PC-3 (cell line): ENCODE data around the gene CEACAM3. TPM values are rescaled to one million over a fixed set of nuclear protein-coding genes. Genes with fewer than 3 reads are reported as not detected.
"Not testable (repeated sequence)": the region's sequence is repeated elsewhere in the genome, so short reads cannot be mapped to it uniquely, and the experiment has no call there.

Experiments used
- ATAC-seq: fragments of 200-7000 bp; cut with Tn5 transposase; 2 replicates; pipeline ENCODE4 v1.9.1; 2020; ENCODE audit warnings: mild to moderate bottlenecking, moderate library complexity
- BruUV-seq: library from RNA; stranded (reverse); fragments of 400-500 nt; replicated peaks from 2 replicates; lab custom pipeline; 2021; lab: Mats Ljungman, UMichigan
- CTCF ChIA-PET: fragments of 300-600 bp; sonication (Branson Sonifier 250); formaldehyde crosslinking; loops from one replicate; lab custom pipeline; 2022; ENCODE audit warnings: antibody characterized with exemption; lab: Charles Lee
- POLR2A ChIA-PET: fragments of 300-600 bp; sonication (Branson Sonifier 250); formaldehyde crosslinking; loops from one replicate; lab custom pipeline; 2022; ENCODE audit warnings: antibody characterized with exemption; ENCODE audit not compliant: unreplicated experiment; lab: Charles Lee
- DNase-seq: peaks from one replicate; pipeline ENCODE4 v3.0.0-alpha.2; 2015
- H2AFZ ChIP-seq: fragments of 300-600 bp; sonication (generic); 2 replicates; pipeline ENCODE4 v1.6.0; 2016; ENCODE audit warnings: antibody characterized with exemption, low read length
- H3F3A ChIP-seq: fragments of 300-600 bp; sonication (generic); one replicate; pipeline ENCODE4 v1.6.0; 2017; ENCODE audit warnings: antibody characterized with exemption, low read length, control low read depth, mild to moderate bottlenecking; ENCODE audit not compliant: unreplicated experiment
- H3K27ac ChIP-seq: fragments of 300-600 bp; sonication (generic); 2 replicates; pipeline ENCODE4 v1.5.1; 2016; ENCODE audit warnings: mild to moderate bottlenecking, low read length
- H3K27me3 ChIP-seq: fragments of 300-600 bp; sonication (generic); 2 replicates; pipeline ENCODE4 v1.6.1; 2016; ENCODE audit warnings: low read length, mixed read lengths
- H3K36me3 ChIP-seq: fragments of 300-600 bp; sonication (generic); 2 replicates; pipeline ENCODE4 v1.6.1; 2016; ENCODE audit warnings: low read depth, mixed run types, low read length, mixed read lengths
- H3K4me1 ChIP-seq: fragments of 300-600 bp; sonication (generic); 2 replicates; pipeline ENCODE4 v1.5.1; 2016; ENCODE audit warnings: low read length; ENCODE audit not compliant: insufficient read depth
- H3K4me2 ChIP-seq: fragments of 300-600 bp; sonication (generic); 2 replicates; pipeline ENCODE4 v1.6.0; 2016; ENCODE audit warnings: low read length
- H3K4me3 ChIP-seq: fragments of 300-600 bp; sonication (generic); 2 replicates; pipeline ENCODE4 v1.5.1; 2016; ENCODE audit warnings: mild to moderate bottlenecking, low read length, mixed read lengths
- H3K79me2 ChIP-seq: fragments of 300-600 bp; sonication (generic); 2 replicates; pipeline ENCODE4 v1.6.1; 2017; ENCODE audit warnings: low read length, mixed read lengths
- H3K9ac ChIP-seq: fragments of 300-600 bp; sonication (generic); 2 replicates; pipeline ENCODE4 v1.6.0; 2016; ENCODE audit warnings: mild to moderate bottlenecking, low read length
- H3K9me2 ChIP-seq: fragments of 300-600 bp; sonication (generic); replicated peaks from 2 replicates; pipeline ENCODE4 v1.6.1; 2016; ENCODE audit warnings: mixed run types, low read length, mixed read lengths
- H3K9me3 ChIP-seq: fragments of 300-600 bp; sonication (generic); 2 replicates; pipeline ENCODE4 v1.6.1; 2016; ENCODE audit warnings: low read length, mixed read lengths
- H4K20me1 ChIP-seq: fragments of 300-600 bp; sonication (generic); 2 replicates; pipeline ENCODE4 v1.6.1; 2016; ENCODE audit warnings: low read length, mixed read lengths
- EZH2 ChIP-seq: fragments of 300-600 bp; sonication (generic); IDR thresholded peaks from one replicate; pipeline ENCODE4 v1.6.1; 2017; ENCODE audit warnings: antibody characterized with exemption, mild to moderate bottlenecking, low read length; ENCODE audit not compliant: unreplicated experiment
- EZH2phosphoT487 ChIP-seq: fragments of 300-600 bp; sonication (generic); IDR thresholded peaks from 2 replicates; pipeline ENCODE4 v1.6.1; 2018; ENCODE audit warnings: mild to moderate bottlenecking, antibody characterized with exemption, low read length, borderline replicate concordance
- intact Hi-C: fragments of 100-400 bp; cut with micrococcal nuclease; formaldehyde crosslinking; loops from 2 replicates; pipeline ENCODE4 v1.9.0; 2023
- total RNA-seq: library from RNA; depleted of rRNA; stranded (reverse); fragments of >200 nt; gene quantifications from 2 replicates; pipeline ENCODE4 v1.2.3, GENCODE V29; 2014
- TF ChIP-seq, protein P1 (sequence below): fragments of 300-600 bp; sonication (generic); conservative IDR thresholded peaks from 2 replicates; pipeline ENCODE4 v1.5.1; 2017; ENCODE audit warnings: antibody characterized with exemption, low read depth, mild to moderate bottlenecking, low read length

Gene CEACAM3
- total RNA-seq, 1 experiment from 2014 or later, result not detected

GRCh38 chr19:41789053-41789452, 7.3 kb upstream of the CEACAM3 start:
- H4K20me1 ChIP-seq, H3K9me2 ChIP-seq, H3K9me3 ChIP-seq, H3K27me3 ChIP-seq, ATAC-seq, CTCF ChIA-PET, H3K79me2 ChIP-seq, H3F3A ChIP-seq, BruUV-seq, H3K36me3 ChIP-seq, POLR2A ChIA-PET, H3K4me3 ChIP-seq, H3K9ac ChIP-seq, DNase-seq, H2AFZ ChIP-seq, intact Hi-C loops, H3K4me2 ChIP-seq: not testable (repeated sequence)
- peak overlapping the region; percentile 45 for H3K27ac ChIP-seq
- peaks cover 40% of the 10 kb centered on the region for H3K4me1 ChIP-seq

GRCh38 chr19:41792513-41793413, 3.6 kb upstream of the CEACAM3 start:
- Histone ChIP-seq H3K79me2 (no peaks in the 10 kb centered on the region), H3K9ac (peak overlapping the region; percentile 98), H3K4me3 (peak overlapping the region; percentile 50; the same call in 1 of the 2 replicates), H3K9me2 (no peaks in the 10 kb centered on the region), H3K4me1 (peaks cover 44% of the 10 kb centered on the region), H2AFZ (peak overlapping the region; percentile 75), H3K36me3 (no peaks in the 10 kb centered on the region), H3F3A (peaks cover 7% of the 10 kb centered on the region), H3K27me3 (no peaks in the 10 kb centered on the region), H4K20me1 (no peaks in the 10 kb centered on the region), H3K4me2 (peak overlapping the region; percentile 88), H3K27ac (peak overlapping the region; percentile 100), H3K9me3 (no peaks in the 10 kb centered on the region)
- TF ChIP-seq, protein P1, sequence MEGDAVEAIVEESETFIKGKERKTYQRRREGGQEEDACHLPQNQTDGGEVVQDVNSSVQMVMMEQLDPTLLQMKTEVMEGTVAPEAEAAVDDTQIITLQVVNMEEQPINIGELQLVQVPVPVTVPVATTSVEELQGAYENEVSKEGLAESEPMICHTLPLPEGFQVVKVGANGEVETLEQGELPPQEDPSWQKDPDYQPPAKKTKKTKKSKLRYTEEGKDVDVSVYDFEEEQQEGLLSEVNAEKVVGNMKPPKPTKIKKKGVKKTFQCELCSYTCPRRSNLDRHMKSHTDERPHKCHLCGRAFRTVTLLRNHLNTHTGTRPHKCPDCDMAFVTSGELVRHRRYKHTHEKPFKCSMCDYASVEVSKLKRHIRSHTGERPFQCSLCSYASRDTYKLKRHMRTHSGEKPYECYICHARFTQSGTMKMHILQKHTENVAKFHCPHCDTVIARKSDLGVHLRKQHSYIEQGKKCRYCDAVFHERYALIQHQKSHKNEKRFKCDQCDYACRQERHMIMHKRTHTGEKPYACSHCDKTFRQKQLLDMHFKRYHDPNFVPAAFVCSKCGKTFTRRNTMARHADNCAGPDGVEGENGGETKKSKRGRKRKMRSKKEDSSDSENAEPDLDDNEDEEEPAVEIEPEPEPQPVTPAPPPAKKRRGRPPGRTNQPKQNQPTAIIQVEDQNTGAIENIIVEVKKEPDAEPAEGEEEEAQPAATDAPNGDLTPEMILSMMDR, result peak; percentile 88
- TF ChIP-seq EZH2phosphoT487, result no peak
- no peak for TF ChIP-seq EZH2
- BruUV-seq, result TSS peak; percentile 97
- peak; percentile 93 for DNase-seq
- ChIA-PET CTCF (interaction anchor here (0.6 to 1.9 kb wide), 5 partner anchors 17 to 48 kb away, joined by 3 to 19 read pairs (median 12); no protein-coding TSS in a partner anchor), POLR2A (no interaction called here)
- peak; percentile 88 for ATAC-seq
- intact Hi-C loops, result loop anchor here (2.0 to 10.0 kb wide), 2 partner anchors 28 to 162 kb away; partner anchors contain the start of gene RABAC1

GRCh38 chr19:41793414-41793727, 3.0 kb upstream of the CEACAM3 start:
- Histone ChIP-seq H3K4me2 (peak overlapping the region; percentile 88), H3K27ac (peak overlapping the region; percentile 100), H4K20me1 (no peaks in the 10 kb centered on the region), H3K9me2 (no peaks in the 10 kb centered on the region), H3K9me3 (no peaks in the 10 kb centered on the region), H3K4me3 (peak overlapping the region; percentile 50; the same call in 1 of the 2 replicates), H3F3A (peaks cover 7% of the 10 kb centered on the region), H3K9ac (peak overlapping the region; percentile 98), H3K36me3 (no peaks in the 10 kb centered on the region), H2AFZ (peak overlapping the region; percentile 75; the same call in 1 of the 2 replicates), H3K79me2 (no peaks in the 10 kb centered on the region), H3K27me3 (no peaks in the 10 kb centered on the region), H3K4me1 (peaks cover 48% of the 10 kb centered on the region)
- DNase-seq, result no peak
- ChIA-PET POLR2A (no interaction called here), CTCF (interaction anchor here (0.7 to 1.9 kb wide), 3 partner anchors 19 to 40 kb away, joined by 3 to 19 read pairs (median 12); no protein-coding TSS in a partner anchor)
- TF ChIP-seq EZH2 (no peak), EZH2phosphoT487 (no peak)
- TF ChIP-seq, protein P1, result no peak
- no TSS peak for BruUV-seq
- intact Hi-C loops, result loop anchor here (2.0 to 10.0 kb wide), 2 partner anchors 27 to 161 kb away; partner anchors contain the start of gene RABAC1
- ATAC-seq, result no peak
